VCaP (cell line): ENCODE data around the gene TEAD1.

Source experiments
- H3K27ac ChIP-seq: fragments of 450-650 bp; 2 replicates; pipeline ENCODE4 v1.5.1; 2017
- CTCF ChIP-seq: fragments of 450-650 bp; conservative IDR thresholded peaks from 2 replicates; pipeline ENCODE4 v1.5.1; 2017; ENCODE audit warnings: mild to moderate bottlenecking, moderate library complexity

The TEAD1 gene

GRCh38 chr11:12790861-12791616 lies 116.8 kb downstream of the TEAD1 start:
- TF ChIP-seq CTCF, result no peak
- H3K27ac ChIP-seq, result no peak overlapping the region

- H3K27ac ChIP-seq, result no peak overlapping the region
- TF ChIP-seq CTCF, result no peak
Measured at GRCh38 chr11:12792018-12792417, 117.8 kb downstream of the TEAD1 start.

GRCh38 chr11:12792590-12792989 lies 118.4 kb downstream of the TEAD1 start:
- TF ChIP-seq CTCF, result no peak
- no peak overlapping the region for H3K27ac ChIP-seq

- H3K27ac ChIP-seq, result no peak overlapping the region
- no peak for TF ChIP-seq CTCF
Measured at GRCh38 chr11:12793065-12793464, 118.8 kb downstream of the TEAD1 start.

- no peak for TF ChIP-seq CTCF
- H3K27ac ChIP-seq, result no peak overlapping the region
Measured at GRCh38 chr11:12793506-12793905, 119.3 kb downstream of the TEAD1 start.

- no peak overlapping the region for H3K27ac ChIP-seq
- TF ChIP-seq CTCF, result no peak
Measured at GRCh38 chr11:12794576-12795230, 120.5 kb downstream of the TEAD1 start.

- H3K27ac ChIP-seq, result peak overlapping the region; percentile 92; the same call in 1 of the 2 replicates
- TF ChIP-seq CTCF, result no peak
Measured at GRCh38 chr11:12797996-12798395, 123.8 kb downstream of the TEAD1 start.
